ENCODE measurements around the gene SLAIN2. TPM values are rescaled to one million over a fixed set of nuclear protein-coding genes. Genes with fewer than 3 reads are reported as not detected.

The SLAIN2 gene
- total RNA-seq (2022; extraction: Qiagen RNA extraction; ENCODE audit: low read depth) = 15.3 to 21.1 TPM (median 18.4 TPM) in 5 replicates

GRCh38 chr4:48340965-48341775 is at the start of gene SLAIN2:
Gene SLAIN2, plus strand, starts transcription at chr4:48341529. Its CDS starts 211 bp downstream, at chr4:48341740.

Other genes starting within 250 kb of the SLAIN2 start
- gene TXK, start 207.3 kb upstream of the SLAIN2 start, total RNA-seq (2022; extraction: Qiagen RNA extraction; ENCODE audit: low read depth) = 0.14 to 0.34 TPM (median 0.16 TPM) in 5 replicates
- gene TEC, start 71.7 kb upstream of the SLAIN2 start, total RNA-seq (2022; extraction: Qiagen RNA extraction; ENCODE audit: low read depth) = 1.1 to 1.8 TPM (median 1.7 TPM) in 5 replicates
- 5.4 to 8.0 TPM (median 7.7 TPM) in 5 replicates for gene SLC10A4, start 141.8 kb downstream of the SLAIN2 start, total RNA-seq (2022; extraction: Qiagen RNA extraction; ENCODE audit: low read depth)
- gene ZAR1, start 148.7 kb downstream of the SLAIN2 start, total RNA-seq (2022; extraction: Qiagen RNA extraction; ENCODE audit: low read depth) = 0.09 to 0.10 TPM in 2 of 5 replicates, not detected in the others

All from A549 treated with CpdA at 1 μM for 4 hours (cell line).